VCaP (cell line): ENCODE results near the gene ILRUN.
A peak's percentile ranks its signal among the peaks of the same experiment; 100 is the strongest.
"Not testable (repeated sequence)": the region's sequence is repeated elsewhere in the genome, so short reads cannot be mapped to it uniquely, and the experiment has no call there.

Experiments used
- H3K27ac ChIP-seq: fragments of 450-650 bp; 2 replicates; pipeline ENCODE4 v1.5.1; 2017
- CTCF ChIP-seq: fragments of 450-650 bp; conservative IDR thresholded peaks from 2 replicates; pipeline ENCODE4 v1.5.1; 2017; ENCODE audit warnings: mild to moderate bottlenecking, moderate library complexity

The ILRUN gene

GRCh38 chr6:34714663-34715062 lies 18.1 kb upstream of the ILRUN start:
- H3K27ac ChIP-seq = no peak overlapping the region
- TF ChIP-seq CTCF = no peak

GRCh38 chr6:34712881-34713280 lies 16.3 kb upstream of the ILRUN start:
- H3K27ac ChIP-seq = not testable (repeated sequence)

GRCh38 chr6:34709386-34709785 lies 12.8 kb upstream of the ILRUN start:
- H3K27ac ChIP-seq = peak overlapping the region; percentile 29
- no peak for TF ChIP-seq CTCF

GRCh38 chr6:34705241-34705640 lies 8.7 kb upstream of the ILRUN start:
- TF ChIP-seq CTCF = no peak
- peak overlapping the region; percentile 19 for H3K27ac ChIP-seq

GRCh38 chr6:34701199-34701598 lies 4.6 kb upstream of the ILRUN start:
- H3K27ac ChIP-seq = no peak overlapping the region
- TF ChIP-seq CTCF = no peak

- no peak for TF ChIP-seq CTCF
- H3K27ac ChIP-seq = peak overlapping the region; percentile 89; the same call in 1 of the 2 replicates
Observed at GRCh38 chr6:34697904-34698559, 1.5 kb upstream of the ILRUN start.

- peak overlapping the region; percentile 89 for H3K27ac ChIP-seq
- TF ChIP-seq CTCF = no peak
Observed at GRCh38 chr6:34697544-34697836, 923 bp upstream of the ILRUN start.

- H3K27ac ChIP-seq = peak overlapping the region; percentile 89
- no peak for TF ChIP-seq CTCF
Observed at GRCh38 chr6:34696189-34696738, 303 bp downstream of the ILRUN start.
